GM10266 (cell line): ENCODE results near the gene KIF26B.

Experiments used
- DNase-seq: peaks from one replicate; pipeline ENCODE4 v3.0.0; 2012; ENCODE audit errors: extremely low spot score
- CTCF ChIP-seq: IDR thresholded peaks from 2 replicates; pipeline ENCODE4 v1.5.1; 2012; ENCODE audit warnings: mild to moderate bottlenecking, low read depth; ENCODE audit not compliant: control insufficient read depth, insufficient read depth; ENCODE audit errors: missing control alignments

KIF26B gene

DNA sequence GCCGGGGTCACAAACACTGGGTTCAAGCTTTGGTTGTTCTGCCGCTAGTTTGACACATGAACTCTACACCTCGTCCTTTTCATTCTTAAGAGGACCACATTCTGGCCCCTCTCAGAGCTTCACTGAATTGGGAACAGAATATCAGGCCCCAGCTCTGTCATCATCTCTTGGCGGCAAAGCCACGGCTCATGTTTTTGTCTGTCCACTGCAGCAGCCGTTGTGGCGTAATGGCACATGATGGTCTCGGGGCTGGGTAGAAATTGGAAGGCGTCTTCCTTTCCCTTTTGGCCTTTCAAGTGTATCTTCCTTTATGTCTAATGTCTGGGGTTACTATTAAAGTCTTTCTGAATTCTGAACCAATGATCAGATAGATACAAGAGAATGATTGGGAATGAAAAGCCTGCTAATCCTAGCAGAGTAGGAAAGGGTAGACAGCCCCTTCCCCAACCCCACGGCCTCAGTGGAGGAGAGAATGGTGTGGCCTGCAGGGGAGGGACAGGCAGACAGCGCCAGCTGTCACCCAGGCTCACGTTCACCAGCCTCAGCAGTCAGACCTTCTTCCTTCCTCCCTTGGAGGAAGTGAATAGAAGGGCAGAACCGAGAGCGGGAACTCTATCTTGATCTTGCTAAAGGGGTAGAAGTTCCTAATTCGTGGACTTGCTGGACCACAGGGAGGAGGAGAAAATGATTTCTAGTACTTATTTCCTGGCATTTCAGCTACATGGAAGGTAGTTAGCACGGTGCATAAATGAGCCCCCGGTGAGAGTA is 498.1 kb downstream of the KIF26B start:
- no peak for DNase-seq
- no peak for TF ChIP-seq CTCF

GRCh38 chr1:245654460-245655050 is 499.8 kb downstream of the KIF26B start:
- no peak for DNase-seq
- no peak for TF ChIP-seq CTCF

DNA sequence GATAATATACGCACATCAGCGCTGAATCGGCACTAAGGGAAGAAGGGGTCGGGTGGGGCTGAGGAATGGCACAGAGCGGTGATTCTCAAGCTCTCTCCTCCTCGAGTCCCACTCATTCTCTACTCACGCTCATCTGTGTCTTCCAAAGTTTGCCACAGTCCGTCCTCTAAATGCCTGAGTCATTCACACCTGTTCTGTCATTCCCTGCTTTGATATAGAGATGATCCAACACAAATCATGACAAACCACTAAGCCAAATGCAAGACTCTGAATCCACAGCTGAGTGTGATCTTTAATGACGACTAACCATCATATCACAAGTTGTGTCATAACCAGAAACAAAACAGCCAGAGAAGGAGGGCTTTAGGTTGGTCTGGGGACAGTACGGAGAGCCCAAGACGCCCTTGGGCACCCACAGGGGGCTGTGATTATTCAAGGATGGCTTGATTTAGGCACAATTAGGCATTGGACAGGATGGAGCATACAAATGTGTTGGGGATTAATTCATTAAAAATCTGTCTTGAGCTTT is 501.5 kb downstream of the KIF26B start:
- TF ChIP-seq CTCF: no peak
- no peak for DNase-seq

DNA sequence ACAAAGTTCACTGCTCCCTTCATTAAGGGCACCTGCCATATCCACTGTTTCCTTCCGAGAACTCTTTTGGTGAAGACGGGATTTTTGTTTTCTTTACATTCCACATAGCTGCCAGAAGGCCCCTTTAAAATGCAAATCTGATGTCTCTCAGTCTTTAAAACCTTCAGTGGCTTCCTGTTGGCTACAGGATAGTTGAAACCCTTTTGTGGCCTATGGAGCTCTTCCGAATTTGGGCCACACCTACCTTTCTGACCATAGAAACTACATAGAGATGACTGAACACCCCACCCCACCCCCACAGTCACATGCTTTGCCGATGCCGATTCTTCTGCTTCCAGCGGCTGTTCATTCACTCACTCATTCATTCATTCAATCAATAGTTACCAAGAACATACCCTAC is 502.6 kb downstream of the KIF26B start:
- no peak for DNase-seq
- TF ChIP-seq CTCF: no peak

DNA sequence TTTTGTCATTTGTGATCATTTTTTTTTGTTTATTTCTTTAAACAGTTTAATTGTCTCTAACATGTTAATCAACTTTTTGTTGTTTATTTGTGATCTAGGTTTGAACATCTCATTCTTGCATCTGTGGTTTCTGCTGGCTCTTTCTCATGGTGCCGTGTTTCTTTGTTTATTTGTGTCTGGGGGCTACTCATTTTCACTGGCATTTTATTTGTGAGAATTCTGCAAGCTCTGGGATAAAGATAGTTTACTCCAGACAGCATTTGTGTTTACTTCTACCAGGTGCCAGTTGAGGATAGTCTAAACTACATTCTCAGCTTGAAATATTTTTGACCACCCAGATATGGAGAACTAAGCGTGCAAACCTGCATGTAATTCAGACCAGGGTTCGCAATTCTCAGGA is 508.6 kb downstream of the KIF26B start:
- no peak for DNase-seq
- TF ChIP-seq CTCF: no peak

- no peak for DNase-seq
- TF ChIP-seq CTCF: no peak
Measured at GRCh38 chr1:245663841-245664240, 509.1 kb downstream of the KIF26B start.

DNA sequence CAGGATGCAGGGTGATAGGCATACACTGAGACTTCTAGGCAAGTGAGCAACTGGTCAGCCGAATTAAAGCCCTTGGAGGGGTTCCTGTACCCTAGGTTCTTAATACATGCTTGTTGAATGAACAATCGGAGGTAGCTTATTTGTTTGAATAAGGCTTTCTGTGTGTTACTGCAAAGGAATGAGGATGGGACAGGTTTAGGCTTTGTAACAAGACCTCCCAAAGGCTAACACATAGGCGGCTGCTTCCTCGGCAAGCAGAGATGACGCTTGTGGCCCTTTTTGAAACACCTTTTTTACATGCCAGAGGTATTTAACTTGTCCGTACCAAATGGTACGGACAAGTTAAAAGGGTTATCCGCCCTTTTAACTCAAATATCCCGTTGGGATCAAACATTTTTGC is 511.6 kb downstream of the KIF26B start:
- no peak for DNase-seq
- TF ChIP-seq CTCF: no peak
